Liver (tissue), 9 donors: ENCODE data around the gene GAS2. TPM values are rescaled to one million over a fixed set of nuclear protein-coding genes. Genes with fewer than 3 reads are reported as not detected.

Experiments
- DNase-seq: peaks from one replicate; pipeline ENCODE4 v3.0.0-alpha.2; 2017; ENCODE audit warnings: low spot score
- H3K27ac ChIP-seq, 2 donors: one replicate each; pipeline ENCODE4 v1.7.0; 2013; ENCODE audit warnings: inconsistent platforms in 2 of 2, low read length in 2 of 2, control low read depth in 1 of 2, low read depth in 1 of 2, mild to moderate bottlenecking in 1 of 2
- H3K27me3 ChIP-seq, 4 donors: one replicate each; pipeline versions ENCODE4 v1.6.1 to v1.7.0; 2013; ENCODE audit warnings: low read length in 3 of 4, inconsistent platforms in 1 of 4, mild to moderate bottlenecking in 1 of 4, moderate library complexity in 1 of 4; ENCODE audit not compliant: control insufficient read depth in 4 of 4, insufficient read depth in 4 of 4
- H3K36me3 ChIP-seq, 4 donors: one replicate each; pipeline versions ENCODE4 v1.6.1 to v1.7.0; 2013; ENCODE audit warnings: low read length in 3 of 4, mild to moderate bottlenecking in 3 of 4, low read depth in 1 of 4, moderate library complexity in 1 of 4; ENCODE audit not compliant: control insufficient read depth in 4 of 4, insufficient read depth in 3 of 4
- H3K4me1 ChIP-seq, 4 donors: one replicate each; pipeline versions ENCODE4 v1.6.1 to v1.7.0; 2013; ENCODE audit warnings: low read length in 3 of 4, mild to moderate bottlenecking in 3 of 4, moderate library complexity in 1 of 4; ENCODE audit not compliant: control insufficient read depth in 4 of 4, insufficient read depth in 4 of 4
- H3K4me3 ChIP-seq, 3 donors: one replicate each; pipeline versions ENCODE4 v1.6.1 to v1.7.0; 2013; ENCODE audit warnings: low read length in 3 of 3, control low read depth in 1 of 3, low read depth in 1 of 3, mild to moderate bottlenecking in 1 of 3
- H3K9ac ChIP-seq, 2 donors: one replicate each; pipeline ENCODE4 v1.7.0; 2013; ENCODE audit warnings: low read length in 2 of 2, mild to moderate bottlenecking in 2 of 2, moderate library complexity in 2 of 2, control low read depth in 1 of 2, low read depth in 1 of 2
- H3K9me3 ChIP-seq, 4 donors: one replicate each; pipeline versions ENCODE4 v1.6.1 to v1.7.0; 2013; ENCODE audit warnings: low read length in 3 of 4; ENCODE audit not compliant: control insufficient read depth in 4 of 4
- CTCF ChIP-seq: fragments of 150-350 bp; IDR thresholded peaks from 2 replicates; pipeline ENCODE4 v1.5.1; 2017; ENCODE audit warnings: improper control_type of control experiment, low read depth, low read length; ENCODE audit not compliant: missing input control
- EGR1 ChIP-seq, 2 donors: IDR thresholded peaks; 2 replicates each; pipeline ENCODE4 v1.6.1; 2016 to 2018; ENCODE audit warnings: antibody characterized with exemption in 2 of 2, low read depth in 2 of 2
- FOXA1 ChIP-seq: IDR thresholded peaks from 2 replicates; pipeline ENCODE4 v1.6.1; 2016; ENCODE audit warnings: antibody characterized with exemption
- HNF4A ChIP-seq, 2 donors: conservative IDR thresholded peaks; 2 replicates each; pipeline ENCODE4 v1.6.1; 2016; ENCODE audit warnings: antibody characterized with exemption in 2 of 2, mild to moderate bottlenecking in 2 of 2
- HNF4G ChIP-seq: IDR thresholded peaks from 2 replicates; pipeline ENCODE4 v1.6.1; 2016; ENCODE audit warnings: antibody characterized with exemption
- JUND ChIP-seq, 2 donors: IDR thresholded peaks; 2 replicates each; pipeline ENCODE4 v1.6.1; 2016; ENCODE audit warnings: antibody characterized with exemption in 2 of 2
- NR2F2 ChIP-seq: IDR thresholded peaks from 2 replicates; pipeline ENCODE4 v1.6.1; 2016; ENCODE audit warnings: antibody characterized with exemption
- RAD21 ChIP-seq, 2 donors: IDR thresholded peaks; 2 replicates each; pipeline ENCODE4 v1.6.1; 2016; ENCODE audit warnings: antibody characterized with exemption in 2 of 2, mild to moderate bottlenecking in 2 of 2
- REST ChIP-seq: IDR thresholded peaks from 2 replicates; pipeline ENCODE4 v1.6.1; 2016; ENCODE audit warnings: antibody characterized with exemption, mild to moderate bottlenecking
- RXRA ChIP-seq, 2 donors: IDR thresholded peaks; 2 replicates each; pipeline ENCODE4 v1.6.1; 2017 to 2018; ENCODE audit warnings: antibody characterized with exemption in 2 of 2, mild to moderate bottlenecking in 1 of 2
- SP1 ChIP-seq: IDR thresholded peaks from 2 replicates; pipeline ENCODE4 v1.6.1; 2018; ENCODE audit warnings: antibody characterized with exemption, mild to moderate bottlenecking
- TAF1 ChIP-seq: conservative IDR thresholded peaks from 2 replicates; pipeline ENCODE4 v1.6.1; 2016; ENCODE audit warnings: antibody characterized with exemption, mild to moderate bottlenecking
- YY1 ChIP-seq: IDR thresholded peaks from 2 replicates; pipeline ENCODE4 v1.6.1; 2016; ENCODE audit warnings: antibody characterized with exemption, mild to moderate bottlenecking
- ZBTB33 ChIP-seq: IDR thresholded peaks from 2 replicates; pipeline ENCODE4 v1.6.1; 2016; ENCODE audit warnings: antibody characterized with exemption
- WGBS: extraction: QIAGEN DNeasy Blood & Tissue Kit; methylation state at CpG from one replicate; pipeline ENCODE4 v1.1.7; 2013; 5-methylcytosine and 5-hydroxymethylcytosine counted together
- polyA plus RNA-seq, 2 donors: library from polyadenylated mRNA; stranded (reverse) in 1 of 2; unstranded in 1 of 2; fragments of 200-250 nt in 1 of 2; fragments of >200 nt in 1 of 2; fragmentation: Nextera tagmentation in 1 of 2; extraction: Ambion mirVana in 1 of 2; gene quantifications; one replicate each; pipeline versions ENCODE4 v1.2.1 to v1.2.3, GENCODE V29; 2013 to 2015
- total RNA-seq, 2 donors: library from RNA; depleted of rRNA; stranded (reverse); fragments of >200 nt; gene quantifications; one replicate each; pipeline ENCODE4 v1.2.3, GENCODE V29; 2014
- donor health status: healthy.
- donor health status: healthy.
- donor health status: healthy.
- donor health status: healthy.
- donor health status: healthy.

GAS2 gene
- total and polyA plus RNA-seq, 4 donors: 13.4 to 75.6 (median 42.3) TPM

GRCh38 chr11:22634897-22635629, 31.3 kb upstream of the GAS2 start:
- Histone ChIP-seq H3K9ac (no peak overlapping the region), H3K9me3 (no peaks in the 10 kb centered on the region), H3K27me3 (no peaks in the 10 kb centered on the region), H3K4me3 (no peak overlapping the region), H3K36me3 (no peaks in the 10 kb centered on the region), H3K27ac (no peak overlapping the region), H3K4me1 (peaks cover 0 to 6% (median 0%) of the 10 kb centered on the region in 4 donors)
- TF ChIP-seq HNF4A (conservative IDR thresholded peaks at IDR 0.05) (peak; percentile 38 to 53), YY1 (peak; percentile 25), EGR1 (IDR thresholded peaks at IDR 0.05; ENCODE audit: low read depth in 2 of 2) (no peak)
- WGBS: 75% methylated on average over 3 of the region's 3 CpGs
- DNase-seq: peak; percentile 51

- no peak overlapping the region for H3K9ac ChIP-seq
- no peak for DNase-seq
- TF ChIP-seq ZBTB33: no peak
- no peak for TF ChIP-seq RAD21 (IDR thresholded peaks at IDR 0.05)
- no peak for TF ChIP-seq TAF1
- TF ChIP-seq YY1: no peak
- TF ChIP-seq NR2F2: no peak
- no peak for TF ChIP-seq JUND (IDR thresholded peaks at IDR 0.05)
- TF ChIP-seq HNF4A (conservative IDR thresholded peaks at IDR 0.05): no peak
- no peak for TF ChIP-seq RXRA (IDR thresholded peaks at IDR 0.05)
- WGBS: 0% methylated on average over 1 of the region's 1 CpG
- H3K9me3 ChIP-seq: no peaks in the 10 kb centered on the region
- no peak overlapping the region for H3K27ac ChIP-seq
- H3K4me3 ChIP-seq: no peak overlapping the region
- peaks cover 0 to 6% (median 0%) of the 10 kb centered on the region in 4 donors for H3K4me1 ChIP-seq
- no peaks in the 10 kb centered on the region for H3K27me3 ChIP-seq
- no peaks in the 10 kb centered on the region for H3K36me3 ChIP-seq
These were observed 30.7 kb upstream of the GAS2 start for GRCh38 chr11:22635689-22636088.

GRCh38 chr11:22640862-22641261, 25.5 kb upstream of the GAS2 start:
- Histone ChIP-seq H3K4me1 (no peaks in the 10 kb centered on the region), H3K4me3 (no peak overlapping the region), H3K9ac (no peak overlapping the region), H3K27ac (no peak overlapping the region), H3K36me3 (no peaks in the 10 kb centered on the region), H3K9me3 (no peaks in the 10 kb centered on the region), H3K27me3 (no peaks in the 10 kb centered on the region)
- no peak for DNase-seq
- no peak for TF ChIP-seq HNF4A (conservative IDR thresholded peaks at IDR 0.05)
- no peak for TF ChIP-seq RAD21 (IDR thresholded peaks at IDR 0.05)
- TF ChIP-seq SP1: no peak
- TF ChIP-seq CTCF: no peak
- TF ChIP-seq FOXA1: no peak
- TF ChIP-seq HNF4G: no peak
- no peak for TF ChIP-seq YY1
- TF ChIP-seq REST: no peak
- no peak for TF ChIP-seq JUND (IDR thresholded peaks at IDR 0.05)
- no peak for TF ChIP-seq EGR1 (IDR thresholded peaks at IDR 0.05; ENCODE audit: low read depth in 2 of 2)
- TF ChIP-seq ZBTB33: no peak
- 98% methylated on average over 2 of the region's 2 CpGs for WGBS
